Measurements from ENCODE around the gene DTNB. TPM values are rescaled to one million over a fixed set of nuclear protein-coding genes. Genes with fewer than 3 reads are reported as not detected.

DTNB gene
- total and polyA plus RNA-seq, 10 of the 15 experiments (the other 5 are each of a cell fraction or from before 2014, with no cell fraction given) = 4.5 to 30.6 (median 11.9) TPM

- TF ChIP-seq NRF1 (conservative IDR thresholded peaks at IDR 0.05; ENCODE audit: low read depth, low read length) = no peak
- TF ChIP-seq FOS (IDR thresholded peaks at IDR 0.05; ENCODE audit: borderline replicate concordance, extremely low read depth, insufficient read length) = peak; percentile 19
- TF ChIP-seq SUPT20H (IDR thresholded peaks at IDR 0.05; ENCODE audit: borderline replicate concordance, control insufficient read depth, low read depth, low read length) = no peak
- TF ChIP-seq IRF3 (IDR thresholded peaks at IDR 0.05) = no peak
- TF ChIP-seq BCL11A (IDR thresholded peaks at IDR 0.05; ENCODE audit: low read depth, low read length) = no peak
- 0 out of 2 replicates have a peak, but pooled peaks have one; percentile 55 for TF ChIP-seq CHD2 (IDR thresholded peaks at IDR 0.05; ENCODE audit: borderline replicate concordance, low read depth, low read length)
- TF ChIP-seq, protein P1, sequence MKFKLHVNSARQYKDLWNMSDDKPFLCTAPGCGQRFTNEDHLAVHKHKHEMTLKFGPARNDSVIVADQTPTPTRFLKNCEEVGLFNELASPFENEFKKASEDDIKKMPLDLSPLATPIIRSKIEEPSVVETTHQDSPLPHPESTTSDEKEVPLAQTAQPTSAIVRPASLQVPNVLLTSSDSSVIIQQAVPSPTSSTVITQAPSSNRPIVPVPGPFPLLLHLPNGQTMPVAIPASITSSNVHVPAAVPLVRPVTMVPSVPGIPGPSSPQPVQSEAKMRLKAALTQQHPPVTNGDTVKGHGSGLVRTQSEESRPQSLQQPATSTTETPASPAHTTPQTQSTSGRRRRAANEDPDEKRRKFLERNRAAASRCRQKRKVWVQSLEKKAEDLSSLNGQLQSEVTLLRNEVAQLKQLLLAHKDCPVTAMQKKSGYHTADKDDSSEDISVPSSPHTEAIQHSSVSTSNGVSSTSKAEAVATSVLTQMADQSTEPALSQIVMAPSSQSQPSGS (IDR thresholded peaks at IDR 0.05; ENCODE audit: low read length) = no peak
- TF ChIP-seq, protein P2, sequence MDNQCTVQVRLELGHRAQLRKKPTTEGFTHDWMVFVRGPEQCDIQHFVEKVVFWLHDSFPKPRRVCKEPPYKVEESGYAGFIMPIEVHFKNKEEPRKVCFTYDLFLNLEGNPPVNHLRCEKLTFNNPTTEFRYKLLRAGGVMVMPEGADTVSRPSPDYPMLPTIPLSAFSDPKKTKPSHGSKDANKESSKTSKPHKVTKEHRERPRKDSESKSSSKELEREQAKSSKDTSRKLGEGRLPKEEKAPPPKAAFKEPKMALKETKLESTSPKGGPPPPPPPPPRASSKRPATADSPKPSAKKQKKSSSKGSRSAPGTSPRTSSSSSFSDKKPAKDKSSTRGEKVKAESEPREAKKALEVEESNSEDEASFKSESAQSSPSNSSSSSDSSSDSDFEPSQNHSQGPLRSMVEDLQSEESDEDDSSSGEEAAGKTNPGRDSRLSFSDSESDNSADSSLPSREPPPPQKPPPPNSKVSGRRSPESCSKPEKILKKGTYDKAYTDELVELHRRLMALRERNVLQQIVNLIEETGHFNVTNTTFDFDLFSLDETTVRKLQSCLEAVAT (IDR thresholded peaks at IDR 0.05) = peak; percentile 88
- peak; percentile 86 for TF ChIP-seq ATF7 (IDR thresholded peaks at IDR 0.05; ENCODE audit: low read depth)
- TF ChIP-seq IKZF1 (conservative IDR thresholded peaks at IDR 0.05) = peak; percentile 71
- TF ChIP-seq ZNF207 (IDR thresholded peaks at IDR 0.05; ENCODE audit: borderline replicate concordance) = no peak
- TF ChIP-seq PAX5 (IDR thresholded peaks at IDR 0.05; ENCODE audit: borderline replicate concordance, low read depth, low read length) = peak; percentile 92
- peak; percentile 24; the same call in 1 of the 2 replicates for TF ChIP-seq ZBTB40 (IDR thresholded peaks at IDR 0.05; ENCODE audit: borderline replicate concordance)
- TF ChIP-seq NFYB (IDR thresholded peaks at IDR 0.05; ENCODE audit: insufficient read depth, low read depth, low read length) = peak; percentile 96
- no peak for TF ChIP-seq NKRF (conservative IDR thresholded peaks at IDR 0.05)
- TF ChIP-seq IRF4 (IDR thresholded peaks at IDR 0.05; ENCODE audit: low read depth, low read length) = 0 out of 2 replicates have a peak, but pooled peaks have one; percentile 41
- TF ChIP-seq SRF (IDR thresholded peaks at IDR 0.05; ENCODE audit: low read depth in 2 of 2, low read length in 2 of 2) = 0 out of 4 replicates have a peak, but pooled peaks have one; percentile 34 to 38
- 0 out of 2 replicates have a peak, but pooled peaks have one; percentile 38 for TF ChIP-seq STAT3 (IDR thresholded peaks at IDR 0.05; ENCODE audit: low read depth, low read length)
Observed at GRCh38 chr2:25417715-25418369, 255.5 kb downstream of the DTNB start (continued).

Data from GM12878 (cell line).